ENCODE data around the gene AKT2.

GRCh38 chr19:40210889-40211288, 74.3 kb downstream of the AKT2 start:
- TF ChIP-seq CTCF (IDR thresholded peaks at IDR 0.05) (no peak), POLR2A (IDR thresholded peaks at IDR 0.05) (no peak)

All from vagina (tissue), 2 donors.